A549 (cell line): ENCODE data around the gene RAB4B. TPM values are rescaled to one million over a fixed set of nuclear protein-coding genes. Genes with fewer than 3 reads are reported as not detected.

Experiments used
- ATAC-seq, 2 experiments: fragments of 200-7000 bp in 1 of 2; fragments of >200 bp in 1 of 2; cut with Nextera tagmentation in 1 of 2; cut with Tn5 transposase in 1 of 2; 3 replicates each; pipeline versions ENCODE4 v1.8.0 to v1.9.1; 2018 to 2020; ENCODE audit warnings: mild to moderate bottlenecking in 1 of 2, moderate library complexity in 1 of 2
- CTCF ChIA-PET: fragments of 300-600 bp; sonication (Branson Sonifier 250); formaldehyde crosslinking; extraction: SDS; loops from one replicate; lab custom pipeline; 2021; ENCODE audit warnings: antibody characterized with exemption, inconsistent platforms; lab: Yijun Ruan, JAX
- POLR2A ChIA-PET: fragments of 350-600 bp; formaldehyde crosslinking; extraction: SDS; loops from one replicate; lab custom pipeline; 2021; ENCODE audit warnings: antibody characterized with exemption, inconsistent platforms; lab: Yijun Ruan, JAX
- DNase-seq, 2 experiments: peaks; one replicate each; pipeline versions ENCODE4 v3.0.0 to v3.0.0-alpha.2; 2011 to 2016; ENCODE audit warnings: low read depth in 1 of 2, low spot score in 1 of 2
- FAIRE-seq: peaks from 2 replicates; lab custom pipeline; 2011; peaks lifted over from hg19 to GRCh38; lab: Jason Lieb, UNC
- H3K27ac ChIP-seq, 2 experiments: fragments of >200 bp; sonication (Bioruptor Twin); formaldehyde crosslinking; 3 replicates each; pipeline ENCODE4 v1.5.1; 2016 to 2017
- H3K4me1 ChIP-seq: fragments of >200 bp; sonication (Bioruptor Twin); formaldehyde crosslinking; 3 replicates; pipeline ENCODE4 v1.6.1; 2016
- H3K4me2 ChIP-seq: fragments of >200 bp; sonication (Bioruptor Twin); formaldehyde crosslinking; 3 replicates; pipeline ENCODE4 v1.6.1; 2016
- H3K4me3 ChIP-seq: fragments of >200 bp; sonication (Bioruptor Twin); formaldehyde crosslinking; 3 replicates; pipeline ENCODE4 v1.5.1; 2016
- H3K9me3 ChIP-seq: fragments of >200 bp; sonication (Bioruptor Twin); formaldehyde crosslinking; 3 replicates; pipeline ENCODE4 v1.6.1; 2016
- BCL3 ChIP-seq: fragments of >200 bp; sonication (Bioruptor Twin); formaldehyde crosslinking; IDR thresholded peaks from 3 replicates; pipeline ENCODE4 v1.6.1; 2016
- CBX8 ChIP-seq: fragments of 200-600 bp; sonication (generic); IDR thresholded peaks from 2 replicates; pipeline ENCODE4 v1.6.1; 2016
- CTCF ChIP-seq: fragments of >200 bp; sonication (Bioruptor Twin); formaldehyde crosslinking; IDR thresholded peaks from 3 replicates; pipeline ENCODE4 v1.5.1; 2016
- FOSB ChIP-seq: fragments of 250-450 bp; sonication (Bioruptor Pico); IDR thresholded peaks from 2 replicates; pipeline ENCODE4 v1.5.0; 2020; ENCODE audit warnings: mild to moderate bottlenecking, moderate library complexity
- FOSL2 ChIP-seq, 2 experiments: fragments of 450-650 bp in 1 of 2; fragments of >200 bp in 1 of 2; sonication (Bioruptor Twin) in 1 of 2; formaldehyde crosslinking; IDR thresholded peaks; 2 replicates each; pipeline versions ENCODE4 v1.5.0 to v1.6.1; 2016 to 2020; ENCODE audit warnings: mild to moderate bottlenecking in 1 of 2, moderate library complexity in 1 of 2
- HEYL ChIP-seq: fragments of 250-450 bp; sonication (Bioruptor Pico); IDR thresholded peaks from 2 replicates; pipeline ENCODE4 v1.8.0; 2021; ENCODE audit warnings: mild to moderate bottlenecking, moderate library complexity
- HOXB13 ChIP-seq: fragments of 250-450 bp; sonication (Bioruptor Pico); IDR thresholded peaks from 2 replicates; pipeline ENCODE4 v1.5.0; 2020; ENCODE audit warnings: low read depth, mild to moderate bottlenecking, moderate library complexity
- HOXB5 ChIP-seq: fragments of 250-450 bp; sonication (Bioruptor Pico); IDR thresholded peaks from 2 replicates; pipeline ENCODE4 v1.5.0; 2020; ENCODE audit warnings: mild to moderate bottlenecking, moderate library complexity
- JUN ChIP-seq, 2 experiments: fragments of >200 bp; sonication (Bioruptor Twin); formaldehyde crosslinking; IDR thresholded peaks; 2 replicates in 1 of 2; 3 replicates in 1 of 2; pipeline ENCODE4 v1.6.1; 2016 to 2017
- MAX ChIP-seq: IDR thresholded peaks from 2 replicates; pipeline ENCODE4 v1.6.1; 2012
- NPAS2 ChIP-seq: fragments of 250-450 bp; sonication (Bioruptor Pico); IDR thresholded peaks from 2 replicates; pipeline ENCODE4 v1.8.0; 2022; ENCODE audit warnings: mild to moderate bottlenecking, moderate library complexity, borderline replicate concordance
- POLR2AphosphoS2 ChIP-seq: conservative IDR thresholded peaks from 2 replicates; pipeline ENCODE4 v1.6.1; 2012; ENCODE audit warnings: low read length, improper control_type of control experiment, inconsistent platforms
- RAD21 ChIP-seq, 2 experiments: fragments of >200 bp in 1 of 2; sonication (Bioruptor Twin) in 1 of 2; formaldehyde crosslinking in 1 of 2; IDR thresholded peaks in 1 of 2; conservative IDR thresholded peaks in 1 of 2; 2 replicates in 1 of 2; 3 replicates in 1 of 2; pipeline ENCODE4 v1.6.1; 2012 to 2018; ENCODE audit warnings: inconsistent platforms in 1 of 2
- SMC3 ChIP-seq: fragments of >200 bp; sonication (Bioruptor Twin); formaldehyde crosslinking; IDR thresholded peaks from 3 replicates; pipeline ENCODE4 v1.6.1; 2018; ENCODE audit warnings: inconsistent platforms
- TFCP2L1 ChIP-seq: fragments of 250-450 bp; sonication (Bioruptor Pico); IDR thresholded peaks from 2 replicates; pipeline ENCODE4 v1.5.0; 2021; ENCODE audit warnings: mild to moderate bottlenecking
- WGBS: methylation state at CpG from one replicate; pipeline ENCODE4 v1.1.6; 2017; ENCODE audit errors: missing lambda C conversion rate; 5-methylcytosine and 5-hydroxymethylcytosine counted together
- polyA plus RNA-seq, 4 experiments: library from polyadenylated mRNA; depleted of rRNA in 3 of 4; stranded (reverse); fragments of >200 nt; fragmentation: RNase III in 1 of 4; extraction: RNeasy Plus Mini Kit Qiagen cat#74134 plus additional on column Dnase treatment in 1 of 4; gene quantifications; 2 replicates in 3 of 4; 3 replicates in 1 of 4; pipeline ENCODE4 v1.2.3, GENCODE V29; 2011 to 2017

RAB4B gene
- polyA plus RNA-seq, 2 of the 4 experiments (the other 2 are of a cell fraction) = 20.7 to 22.9 TPM

- Histone ChIP-seq H3K4me2 (no peak overlapping the region), H3K4me1 (peaks cover 36% of the 10 kb centered on the region), H3K4me3 (no peak overlapping the region)
- DNase-seq = peak; percentile 71 to 78
- 84% methylated on average over 18 of the region's 18 CpGs for WGBS
- TF ChIP-seq BCL3 (no peak), CTCF (peak; percentile 34), POLR2AphosphoS2 (peak; percentile 39; the same call in 1 of the 2 replicates), HOXB5 (CRISPR knock-in tag) (0 out of 2 replicates have a peak, but pooled peaks have one; percentile 49), FOSL2 (IDR thresholded peaks at IDR 0.05) (no peak), FOSL2 (CRISPR knock-in tag; IDR thresholded peaks at IDR 0.05) (peak; percentile 54), RAD21 (conservative IDR thresholded peaks at IDR 0.05 in 1 of 2, IDR thresholded peaks at IDR 0.05 in 1 of 2) (peak; percentile 34 to 49; a peak in 4 of 5 replicates), FOSB (no peak)
- TF ChIP-seq, all 56 proteins: peak for 5
- Histone ChIP-seq H3K9me3 (no peaks in the 10 kb centered on the region), H3K27ac (no peak overlapping the region)
- ChIA-PET POLR2A (interaction anchor here (1.1 to 3.3 kb wide), 6 partner anchors 9 to 144 kb away, joined by 3 to 17 read pairs (median 6); partner anchors contain the start of genes ACTMAP, EGLN2, NUMBL and RAB4B), CTCF (interaction anchor here (0.5 to 15.7 kb wide), 48 partner anchors 9 to 344 kb away, joined by 3 to 162 read pairs (median 4); partner anchors contain the start of genes ACTMAP, COQ8B, CYP2F1 and EGLN2)
- ATAC-seq (peak; percentile 31 to 32), FAIRE-seq (no peak)
Observed at GRCh38 chr19:40807147-40808020, 29.3 kb downstream of the RAB4B start.

- no peak for ATAC-seq
- ChIA-PET CTCF (interaction anchor here (0.9 to 15.7 kb wide), 27 partner anchors 10 to 306 kb away, joined by 3 to 162 read pairs (median 6); partner anchors contain the start of genes ACTMAP, COQ8B, CYP2F1 and EGLN2), POLR2A (interaction anchor here (2.5 to 3.3 kb wide), 2 partner anchors 9 to 30 kb away, joined by 16 to 17 read pairs; partner anchors contain the start of genes EGLN2 and RAB4B)
- Histone ChIP-seq H3K9me3 (no peaks in the 10 kb centered on the region), H3K27ac (no peak overlapping the region), H3K4me3 (no peak overlapping the region), H3K4me1 (peaks cover 33% of the 10 kb centered on the region), H3K4me2 (no peak overlapping the region)
- FAIRE-seq = no peak
- TF ChIP-seq JUN (IDR thresholded peaks at IDR 0.05) = 0 out of 5 replicates have a peak, but pooled peaks of 1 of the 2 experiments have one; percentile 29
- no peak for TF ChIP-seq TFCP2L1 (CRISPR knock-in tag)
- WGBS = 90% methylated on average over 2 of the region's 2 CpGs
- DNase-seq = no peak
Observed at GRCh38 chr19:40808021-40808325, 29.9 kb downstream of the RAB4B start.

GRCh38 chr19:40808497-40808896 is 30.4 kb downstream of the RAB4B start:
- CTCF ChIA-PET = interaction anchor here (0.9 to 15.7 kb wide), 14 partner anchors 10 to 174 kb away, joined by 3 to 162 read pairs (median 8); partner anchors contain the start of genes COQ8B, EGLN2, ITPKC and MIA

More at GRCh38 chr19:40808497-40808896, 30.4 kb downstream of the RAB4B start:
- Histone ChIP-seq H3K4me3 (no peak overlapping the region), H3K4me1 (peaks cover 31% of the 10 kb centered on the region), H3K4me2 (no peak overlapping the region), H3K9me3 (no peaks in the 10 kb centered on the region), H3K27ac (no peak overlapping the region)
- ATAC-seq = no peak
- no peak for FAIRE-seq
- WGBS = 96% methylated on average over 5 of the region's 5 CpGs
- POLR2A ChIA-PET = interaction anchor here (2.5 kb wide), 1 partner anchor 10 kb away, joined by 16 read pairs; the partner anchor contains the start of gene EGLN2
- no peak for DNase-seq
- TF ChIP-seq JUN (IDR thresholded peaks at IDR 0.05) (0 out of 5 replicates have a peak, but pooled peaks of 1 of the 2 experiments have one; percentile 32), HOXB13 (CRISPR knock-in tag) (no peak), POLR2AphosphoS2 (0 out of 2 replicates have a peak, but pooled peaks have one; percentile 21), CBX8 (no peak), FOSB (0 out of 2 replicates have a peak, but pooled peaks have one; percentile 6), MAX (no peak), NPAS2 (CRISPR knock-in tag) (no peak), HEYL (CRISPR knock-in tag) (no peak), SMC3 (no peak)
